Astrocyte (in vitro differentiated cells and primary cell): ENCODE measurements around the gene PTAFR. TPM values are rescaled to one million over a fixed set of nuclear protein-coding genes. Genes with fewer than 3 reads are reported as not detected.
A peak's percentile ranks its signal among the peaks of the same experiment; 100 is the strongest.

ENCODE experiments used
- DNase-seq: peaks from one replicate; pipeline ENCODE4 v3.0.0-alpha.2; 2010; ENCODE audit warnings: low read depth
- FAIRE-seq: peaks from 2 replicates; lab custom pipeline; 2011; peaks lifted over from hg19 to GRCh38; lab: Jason Lieb, UNC
- H2AFZ ChIP-seq: 2 replicates; pipeline ENCODE4 v1.6.0; 2012; ENCODE audit warnings: low read depth, low read length, inconsistent platforms
- H3K27ac ChIP-seq: 2 replicates; pipeline ENCODE4 v1.5.1; 2011; ENCODE audit warnings: low read depth, low read length, inconsistent platforms
- H3K27me3 ChIP-seq: 2 replicates; pipeline ENCODE4 v1.6.0; 2011; ENCODE audit warnings: low read length, inconsistent platforms; ENCODE audit not compliant: insufficient read depth
- H3K36me3 ChIP-seq: 2 replicates; pipeline ENCODE4 v1.5.1; 2011; ENCODE audit warnings: low read length, inconsistent platforms; ENCODE audit not compliant: insufficient read depth
- H3K4me1 ChIP-seq: 2 replicates; pipeline ENCODE4 v1.5.1; 2011; ENCODE audit warnings: low read length, inconsistent platforms; ENCODE audit not compliant: insufficient read depth
- H3K4me2 ChIP-seq: 2 replicates; pipeline ENCODE4 v1.6.0; 2012; ENCODE audit warnings: low read length, inconsistent platforms
- H3K4me3 ChIP-seq: 2 replicates; pipeline ENCODE4 v1.5.1; 2011; ENCODE audit warnings: low read depth, mild to moderate bottlenecking, low read length, inconsistent platforms; ENCODE audit not compliant: insufficient read depth
- H3K79me2 ChIP-seq: 2 replicates; pipeline ENCODE4 v1.6.0; 2012; ENCODE audit warnings: mild to moderate bottlenecking, low read length, inconsistent platforms; ENCODE audit not compliant: insufficient read depth
- H3K9ac ChIP-seq: 2 replicates; pipeline ENCODE4 v1.6.0; 2012; ENCODE audit warnings: mild to moderate bottlenecking, low read length, inconsistent platforms
- H3K9me3 ChIP-seq: 2 replicates; pipeline ENCODE4 v1.5.1; 2012; ENCODE audit warnings: low read depth, mild to moderate bottlenecking, low read length, inconsistent platforms; ENCODE audit not compliant: insufficient read depth
- H4K20me1 ChIP-seq: 2 replicates; pipeline ENCODE4 v1.6.0; 2012; ENCODE audit warnings: low read length, inconsistent platforms; ENCODE audit not compliant: insufficient read depth
- H3K27ac Mint-ChIP-seq: one replicate; pipeline ENCODE4 v1.8.0; 2021; ENCODE audit warnings: mild to moderate bottlenecking, mixed read lengths; ENCODE audit not compliant: unreplicated experiment
- H3K27me3 Mint-ChIP-seq: one replicate; pipeline ENCODE4 v1.8.0; 2021; ENCODE audit warnings: low read depth, mixed read lengths; ENCODE audit not compliant: unreplicated experiment
- H3K36me3 Mint-ChIP-seq: one replicate; pipeline ENCODE4 v1.8.0; 2021; ENCODE audit warnings: low read depth, mixed read lengths; ENCODE audit not compliant: unreplicated experiment
- H3K4me1 Mint-ChIP-seq: one replicate; pipeline ENCODE4 v1.8.0; 2021; ENCODE audit warnings: low read depth, mixed read lengths; ENCODE audit not compliant: unreplicated experiment
- H3K4me3 Mint-ChIP-seq: one replicate; pipeline ENCODE4 v1.8.0; 2021; ENCODE audit warnings: mild to moderate bottlenecking, moderate library complexity, mixed read lengths; ENCODE audit not compliant: unreplicated experiment
- H3K9me3 Mint-ChIP-seq: one replicate; pipeline ENCODE4 v1.8.0; 2021; ENCODE audit warnings: mild to moderate bottlenecking, mixed read lengths; ENCODE audit not compliant: unreplicated experiment
- EZH2 ChIP-seq: IDR thresholded peaks from 2 replicates; pipeline ENCODE4 v1.6.1; 2012; ENCODE audit warnings: mild to moderate bottlenecking, low read length, inconsistent platforms; ENCODE audit not compliant: insufficient read depth
- total RNA-seq: library from RNA; stranded (reverse); gene quantifications from 2 replicates; pipeline ENCODE4 v1.2.1, GENCODE V29; 2021
- TF ChIP-seq, protein P1 (sequence below): IDR thresholded peaks from 2 replicates; pipeline ENCODE4 v1.5.1; 2011; ENCODE audit warnings: low read depth, mild to moderate bottlenecking, inconsistent platforms, low read length, moderate library complexity; ENCODE audit not compliant: insufficient read depth

The PTAFR gene
- total RNA-seq, 1 donor from 2014 or later: 0.32 TPM

DNA sequence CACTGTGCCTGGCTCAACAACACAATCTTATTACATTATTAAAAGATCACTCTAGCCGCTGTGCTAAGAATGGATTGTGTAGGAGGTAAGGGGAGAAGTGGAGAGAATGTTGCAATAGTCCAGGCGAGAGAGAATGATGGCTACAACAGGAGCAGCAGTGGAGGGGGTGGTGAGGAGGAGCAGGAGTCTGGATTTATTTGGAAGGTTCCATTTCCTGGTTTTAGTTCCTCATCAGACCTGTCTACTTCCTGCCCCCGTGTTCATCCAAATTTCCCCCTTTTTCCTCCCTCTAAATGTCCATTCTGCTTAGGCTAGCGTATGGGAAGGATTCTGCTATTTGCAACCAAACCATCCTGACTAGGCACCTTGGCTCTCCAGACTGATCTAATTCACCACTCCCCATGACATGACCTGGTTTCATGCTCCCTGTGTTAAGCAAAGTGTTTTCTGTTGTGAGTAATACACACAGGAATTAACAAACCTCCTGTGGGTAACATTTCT is 53.0 kb downstream of the PTAFR start:
- TF ChIP-seq EZH2: no peak
- TF ChIP-seq, protein P1, sequence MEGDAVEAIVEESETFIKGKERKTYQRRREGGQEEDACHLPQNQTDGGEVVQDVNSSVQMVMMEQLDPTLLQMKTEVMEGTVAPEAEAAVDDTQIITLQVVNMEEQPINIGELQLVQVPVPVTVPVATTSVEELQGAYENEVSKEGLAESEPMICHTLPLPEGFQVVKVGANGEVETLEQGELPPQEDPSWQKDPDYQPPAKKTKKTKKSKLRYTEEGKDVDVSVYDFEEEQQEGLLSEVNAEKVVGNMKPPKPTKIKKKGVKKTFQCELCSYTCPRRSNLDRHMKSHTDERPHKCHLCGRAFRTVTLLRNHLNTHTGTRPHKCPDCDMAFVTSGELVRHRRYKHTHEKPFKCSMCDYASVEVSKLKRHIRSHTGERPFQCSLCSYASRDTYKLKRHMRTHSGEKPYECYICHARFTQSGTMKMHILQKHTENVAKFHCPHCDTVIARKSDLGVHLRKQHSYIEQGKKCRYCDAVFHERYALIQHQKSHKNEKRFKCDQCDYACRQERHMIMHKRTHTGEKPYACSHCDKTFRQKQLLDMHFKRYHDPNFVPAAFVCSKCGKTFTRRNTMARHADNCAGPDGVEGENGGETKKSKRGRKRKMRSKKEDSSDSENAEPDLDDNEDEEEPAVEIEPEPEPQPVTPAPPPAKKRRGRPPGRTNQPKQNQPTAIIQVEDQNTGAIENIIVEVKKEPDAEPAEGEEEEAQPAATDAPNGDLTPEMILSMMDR: no peak
- Histone ChIP-seq H3K9ac (no peak overlapping the region), H3K27ac (no peak overlapping the region), H3K79me2 (no peaks in the 10 kb centered on the region), H3K9me3 (no peaks in the 10 kb centered on the region), H3K36me3 (no peaks in the 10 kb centered on the region), H3K4me1 (peaks cover 10% of the 10 kb centered on the region), H2AFZ (no peak overlapping the region), H4K20me1 (no peaks in the 10 kb centered on the region), H3K4me3 (no peak overlapping the region), H3K27me3 (no peaks in the 10 kb centered on the region), H3K4me2 (peak overlapping the region; percentile 35)
- H3K36me3 Mint-ChIP-seq: peaks cover 3% of the 10 kb centered on the region
- no peak overlapping the region for H3K4me3 Mint-ChIP-seq
- FAIRE-seq (peak; percentile 59), DNase-seq (peak; percentile 92)
- H3K27me3 Mint-ChIP-seq: peaks cover 6% of the 10 kb centered on the region
- H3K4me1 Mint-ChIP-seq: peaks cover 8% of the 10 kb centered on the region
- H3K27ac Mint-ChIP-seq: no peak overlapping the region
- H3K9me3 Mint-ChIP-seq: no peaks in the 10 kb centered on the region

GRCh38 chr1:28122183-28122582 is 54.3 kb downstream of the PTAFR start:
- Mint-ChIP-seq H3K9me3 (no peaks in the 10 kb centered on the region), H3K27me3 (peaks cover 6% of the 10 kb centered on the region), H3K4me3 (no peak overlapping the region), H3K4me1 (peaks cover 8% of the 10 kb centered on the region), H3K27ac (no peak overlapping the region), H3K36me3 (peaks cover 3% of the 10 kb centered on the region)
- H3K9me3 ChIP-seq: no peaks in the 10 kb centered on the region
- DNase-seq (peak; percentile 65), FAIRE-seq (no peak)
- no peak overlapping the region for H3K27ac ChIP-seq
- H3K4me3 ChIP-seq: no peak overlapping the region
- H3K9ac ChIP-seq: no peak overlapping the region
- H3K36me3 ChIP-seq: no peaks in the 10 kb centered on the region
- no peaks in the 10 kb centered on the region for H4K20me1 ChIP-seq
- no peaks in the 10 kb centered on the region for H3K27me3 ChIP-seq
- peaks cover 10% of the 10 kb centered on the region for H3K4me1 ChIP-seq
- no peak for TF ChIP-seq EZH2
- TF ChIP-seq, protein P1: no peak
- peak overlapping the region; percentile 22 for H3K4me2 ChIP-seq
- no peak overlapping the region for H2AFZ ChIP-seq
- H3K79me2 ChIP-seq: no peaks in the 10 kb centered on the region

- FAIRE-seq (no peak), DNase-seq (no peak)
Measured at GRCh38 chr1:28119556-28119955, 56.9 kb downstream of the PTAFR start.

More at GRCh38 chr1:28119556-28119955, 56.9 kb downstream of the PTAFR start:
- TF ChIP-seq, protein P1: no peak
- TF ChIP-seq EZH2: no peak
- H3K4me2 ChIP-seq: no peak overlapping the region
- H3K9me3 ChIP-seq: no peaks in the 10 kb centered on the region
- H3K27ac ChIP-seq: no peak overlapping the region
- Mint-ChIP-seq H3K36me3 (peaks cover 3% of the 10 kb centered on the region), H3K27ac (no peak overlapping the region), H3K9me3 (no peaks in the 10 kb centered on the region), H3K4me1 (peaks cover 8% of the 10 kb centered on the region), H3K27me3 (peaks cover 6% of the 10 kb centered on the region), H3K4me3 (no peak overlapping the region)
- no peak overlapping the region for H3K4me3 ChIP-seq
- no peaks in the 10 kb centered on the region for H3K36me3 ChIP-seq
- no peak overlapping the region for H3K9ac ChIP-seq
- H4K20me1 ChIP-seq: no peaks in the 10 kb centered on the region
- H3K4me1 ChIP-seq: peaks cover 10% of the 10 kb centered on the region
- no peak overlapping the region for H2AFZ ChIP-seq
- H3K79me2 ChIP-seq: no peaks in the 10 kb centered on the region
- no peaks in the 10 kb centered on the region for H3K27me3 ChIP-seq
